Heart left ventricle (tissue), 16 donors: ENCODE measurements around the gene GRHPR. TPM values are rescaled to one million over a fixed set of nuclear protein-coding genes. Genes with fewer than 3 reads are reported as not detected.
"Not testable (repeated sequence)": the region's sequence is repeated elsewhere in the genome, so short reads cannot be mapped to it uniquely, and the experiment has no call there.

Source experiments
- ATAC-seq, 4 donors: fragments of 200-7000 bp; cut with Tn5 transposase; one replicate each; pipeline ENCODE4 v1.9.1; 2020 to 2022; ENCODE audit warnings: moderate library complexity in 4 of 4, mild to moderate bottlenecking in 3 of 4, moderate number of reproducible peaks in 1 of 4
- DNase-seq, 5 donors: peaks; one replicate each; pipeline ENCODE4 v3.0.0-alpha.2; 2020
- H3K27ac ChIP-seq, 12 donors: fragments of 200-600 bp; sonication (generic) in 4 of 12; one replicate each; pipeline versions ENCODE4 v1.5.0 to v1.8.0; 2016 to 2022; ENCODE audit warnings: mild to moderate bottlenecking in 2 of 12
- H3K27me3 ChIP-seq, 9 donors: fragments of 200-600 bp; sonication (generic) in 2 of 9; one replicate each; pipeline versions ENCODE4 v1.5.1 to v1.8.0; 2016 to 2022; ENCODE audit warnings: mild to moderate bottlenecking in 3 of 9
- H3K36me3 ChIP-seq, 9 donors: fragments of 200-600 bp; sonication (generic) in 2 of 9; one replicate each; pipeline versions ENCODE4 v1.5.0 to v1.8.0; 2018 to 2022; ENCODE audit warnings: mild to moderate bottlenecking in 2 of 9
- H3K4me1 ChIP-seq, 12 donors: fragments of 200-600 bp; sonication (generic) in 4 of 12; one replicate each; pipeline versions ENCODE4 v1.5.0 to v1.8.0; 2016 to 2022; ENCODE audit warnings: mild to moderate bottlenecking in 3 of 12
- H3K4me3 ChIP-seq, 12 donors: fragments of 200-600 bp; sonication (generic) in 4 of 12; one replicate each; pipeline versions ENCODE4 v1.5.0 to v1.8.0; 2017 to 2022; ENCODE audit warnings: mild to moderate bottlenecking in 9 of 12, moderate library complexity in 4 of 12
- H3K9me3 ChIP-seq, 12 donors: fragments of 200-600 bp; sonication (generic) in 4 of 12; one replicate each; pipeline versions ENCODE4 v1.5.0 to v1.8.0; 2016 to 2022; ENCODE audit warnings: mild to moderate bottlenecking in 1 of 12
- CTCF ChIP-seq, 12 donors: fragments of 200-600 bp; sonication (generic) in 4 of 12; IDR thresholded peaks; one replicate each; pipeline versions ENCODE4 v1.5.0 to v1.8.0; 2018 to 2022; ENCODE audit warnings: antibody characterized with exemption in 12 of 12, mild to moderate bottlenecking in 5 of 12
- POLR2A ChIP-seq, 2 donors: fragments of 450-650 bp; IDR thresholded peaks; one replicate each; pipeline ENCODE4 v1.6.1; 2017; ENCODE audit warnings: antibody characterized with exemption in 2 of 2, mild to moderate bottlenecking in 2 of 2, moderate library complexity in 2 of 2
- WGBS, 4 donors: extraction: QIAGEN DNeasy Blood & Tissue Kit in 2 of 4; methylation state at CpG; one replicate each; pipeline versions ENCODE4 v1.1.5 to v1.1.7; 2013 to 2018; 5-methylcytosine and 5-hydroxymethylcytosine counted together
- intact Hi-C, 10 donors: fragments of 100-400 bp; cut with DNase I; formaldehyde crosslinking; loops; one replicate each; pipeline versions ENCODE4 v1.11.1 to v1.14.2; 2022
- polyA plus RNA-seq, 2 donors: library from polyadenylated mRNA; stranded (reverse); fragments of 200-250 nt; gene quantifications; one replicate each; pipeline ENCODE4 v1.2.3, GENCODE V29; 2013
- total RNA-seq, 9 donors: library from RNA; depleted of rRNA in 2 of 9; stranded (reverse); fragments of >200 nt in 2 of 9; fragmentation: NEBNext Ultra II Directional in 3 of 9; extraction: Animal tissue kit (Norgen Biotek cat#: 25700) in 3 of 9; gene quantifications; one replicate each; pipeline versions ENCODE4 v1.1.0 to v1.2.4, GENCODE V29; 2016 to 2023
- donor health status: ischemic (EF 13 %, LVEDD 7.1; RV severe dilation, severe dysfunction).
- donor health status: healthy with polysubstance abuse.
- donor health status: DM: no; HTN: yes; CAD: no.
- donor health status: DM: no; HTN: no; CAD: no.
- donor health status: ischemic (EF 25% LVEDD 6.9; RV normal size, moderate dysfunction).
- donor health status: ischemic (EF 25% LVEDD 5.7; RV mildly dilated, moderate dysfunction).
- donor health status: healthy.
- donor health status: DM: yes; HTN: yes; CAD: no.
- donor health status: ischemic (EF 35%, LVEDD 5.7; RV mildly dilated, moderate dysfunction).
- donor health status: nonischemic (EF 11% LVEDD 7.7; RV severe dilation, severe dysfunction).
- donor health status: DM: yes; HTN: yes; CAD: no.
- donor health status: PGD.
- donor health status: ischemic (EF 29% LVEDD 5.4; RV normal size, mild dysfunction).
- donor health status: nonischemic (EF 23%, LVEDD 6.1; RV moderate dilation, normal function).

Gene GRHPR
- total and polyA plus RNA-seq, 11 donors, result 91.0 to 209 (median 111) TPM

DNA sequence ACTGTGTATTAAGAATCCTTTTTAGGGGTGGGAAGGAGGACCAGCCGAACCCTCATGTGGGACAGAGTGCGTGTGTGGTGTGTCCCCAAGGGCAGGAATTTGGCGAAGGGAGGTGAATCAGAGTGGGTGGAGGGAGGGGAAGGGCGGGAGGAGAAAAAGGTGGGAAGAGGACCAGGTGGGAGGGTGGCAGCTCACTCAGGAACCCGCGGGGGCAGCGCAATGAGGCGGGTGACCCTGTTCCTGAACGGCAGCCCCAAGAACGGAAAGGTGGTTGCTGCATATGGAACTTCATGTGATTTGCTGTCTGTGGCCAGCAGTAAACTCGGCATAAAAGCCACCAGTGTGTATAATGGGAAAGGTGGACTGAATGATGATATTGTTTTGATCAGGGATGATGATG, 54.4 kb downstream of the GRHPR start:
- Histone ChIP-seq H3K27ac (no peak overlapping the region), H3K9me3 (peaks cover 0 to 19% (median 9%) of the 10 kb centered on the region in 12 donors), H3K27me3 (peaks cover 0 to 17% (median 0%) of the 10 kb centered on the region in 9 donors), H3K4me3 (no peak overlapping the region), H3K4me1 (peaks cover 0 to 10% (median 1%) of the 10 kb centered on the region in 12 donors), H3K36me3 (no peaks in the 10 kb centered on the region)
- ATAC-seq (no peak), DNase-seq (no peak)
- 73 to 78% (median 75%) methylated on average over 11 of the region's 11 CpGs for WGBS, 4 donors
- intact Hi-C loops, result no loop called here
- TF ChIP-seq POLR2A (IDR thresholded peaks at IDR 0.05) (no peak), CTCF (IDR thresholded peaks at IDR 0.05) (no peak)

DNA sequence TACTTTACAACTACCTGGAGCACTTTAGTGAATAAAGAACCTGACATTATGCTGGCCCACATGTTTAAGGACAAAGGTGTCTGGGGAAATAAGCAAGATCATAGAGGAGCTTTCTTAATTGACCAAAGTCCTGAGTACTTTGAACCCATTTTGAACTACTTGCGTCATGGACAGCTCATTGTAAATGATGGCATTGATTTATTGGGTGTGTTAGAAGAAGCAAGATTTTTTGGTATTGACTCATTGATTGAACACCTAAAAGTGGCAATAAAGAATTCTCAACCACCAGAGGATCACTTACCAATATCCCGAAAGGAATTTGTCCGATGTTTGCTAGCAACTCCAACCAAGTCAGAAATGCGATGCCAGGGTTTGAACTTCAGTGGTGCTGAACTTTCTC, 54.9 kb downstream of the GRHPR start:
- DNase-seq, H3K36me3 ChIP-seq, H3K4me3 ChIP-seq, H3K27ac ChIP-seq, H3K4me1 ChIP-seq, intact Hi-C loops, ATAC-seq: not testable (repeated sequence)
- peaks cover 0 to 17% (median 0%) of the 10 kb centered on the region in 9 donors for H3K27me3 ChIP-seq
- 88 to 95% (median 92%) methylated on average over 4 of the region's 4 CpGs for WGBS, 4 donors
- peaks cover 0 to 19% (median 9%) of the 10 kb centered on the region in 12 donors for H3K9me3 ChIP-seq

DNA sequence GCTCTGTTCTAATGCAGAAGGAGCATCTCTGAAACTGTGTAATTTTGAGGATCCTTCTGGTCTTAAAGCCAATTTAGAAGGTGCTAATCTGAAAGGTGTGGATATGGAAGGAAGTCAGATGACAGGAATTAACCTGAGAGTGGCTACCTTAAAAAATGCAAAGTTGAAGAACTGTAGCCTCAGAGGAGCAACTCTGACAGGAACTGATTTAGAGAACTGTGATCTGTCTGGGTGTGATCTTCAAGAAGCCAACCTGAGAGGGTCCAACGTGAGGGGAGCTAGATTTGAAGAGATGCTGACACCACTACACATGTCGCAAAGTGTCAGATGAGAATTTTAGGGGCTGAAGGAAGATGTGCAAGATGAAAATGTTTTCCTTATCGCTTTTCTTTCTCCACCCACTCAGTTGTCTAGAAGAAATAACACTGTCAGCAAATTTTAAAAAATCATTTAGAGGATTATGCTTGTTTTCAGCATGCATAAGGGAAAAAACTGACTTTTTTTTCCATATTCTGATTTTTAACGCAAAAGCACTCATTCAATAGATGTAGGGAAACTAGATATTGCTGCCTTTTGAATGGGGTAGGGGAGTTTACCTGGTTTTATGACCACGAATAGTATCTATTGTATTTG, 55.6 kb downstream of the GRHPR start:
- Histone ChIP-seq H3K9me3 (peaks cover 0 to 19% (median 9%) of the 10 kb centered on the region in 12 donors), H3K27me3 (peaks cover 0 to 17% (median 0%) of the 10 kb centered on the region in 9 donors)
- H3K27ac ChIP-seq, intact Hi-C loops, H3K4me1 ChIP-seq, DNase-seq, H3K36me3 ChIP-seq, H3K4me3 ChIP-seq, ATAC-seq: not testable (repeated sequence)
- WGBS, 4 donors, result 61 to 69% (median 63%) methylated on average over 5 of the region's 5 CpGs

GRCh38 chr9:37480759-37481158, 58.3 kb downstream of the GRHPR start:
- Histone ChIP-seq H3K36me3 (no peaks in the 10 kb centered on the region), H3K9me3 (no peaks in the 10 kb centered on the region), H3K4me3 (no peak overlapping the region), H3K27ac (no peak overlapping the region), H3K4me1 (peaks cover 0 to 6% (median 5%) of the 10 kb centered on the region in 12 donors), H3K27me3 (peaks cover 0 to 17% (median 0%) of the 10 kb centered on the region in 9 donors)
- TF ChIP-seq POLR2A (IDR thresholded peaks at IDR 0.05), result no peak
- no peak for TF ChIP-seq CTCF (IDR thresholded peaks at IDR 0.05)
- intact Hi-C loops, result loop anchor here in 6 of 10 donors (10.0 kb wide), 4 partner anchors 94 to 954 kb away; partner anchors contain the start of genes FBXO10 (in 3 of the 6) and TRMT10B (in 1 of the 6)
- WGBS, 4 donors, result 80 to 86% (median 84%) methylated on average over 3 of the region's 3 CpGs
- DNase-seq (no peak), ATAC-seq (no peak)

DNA sequence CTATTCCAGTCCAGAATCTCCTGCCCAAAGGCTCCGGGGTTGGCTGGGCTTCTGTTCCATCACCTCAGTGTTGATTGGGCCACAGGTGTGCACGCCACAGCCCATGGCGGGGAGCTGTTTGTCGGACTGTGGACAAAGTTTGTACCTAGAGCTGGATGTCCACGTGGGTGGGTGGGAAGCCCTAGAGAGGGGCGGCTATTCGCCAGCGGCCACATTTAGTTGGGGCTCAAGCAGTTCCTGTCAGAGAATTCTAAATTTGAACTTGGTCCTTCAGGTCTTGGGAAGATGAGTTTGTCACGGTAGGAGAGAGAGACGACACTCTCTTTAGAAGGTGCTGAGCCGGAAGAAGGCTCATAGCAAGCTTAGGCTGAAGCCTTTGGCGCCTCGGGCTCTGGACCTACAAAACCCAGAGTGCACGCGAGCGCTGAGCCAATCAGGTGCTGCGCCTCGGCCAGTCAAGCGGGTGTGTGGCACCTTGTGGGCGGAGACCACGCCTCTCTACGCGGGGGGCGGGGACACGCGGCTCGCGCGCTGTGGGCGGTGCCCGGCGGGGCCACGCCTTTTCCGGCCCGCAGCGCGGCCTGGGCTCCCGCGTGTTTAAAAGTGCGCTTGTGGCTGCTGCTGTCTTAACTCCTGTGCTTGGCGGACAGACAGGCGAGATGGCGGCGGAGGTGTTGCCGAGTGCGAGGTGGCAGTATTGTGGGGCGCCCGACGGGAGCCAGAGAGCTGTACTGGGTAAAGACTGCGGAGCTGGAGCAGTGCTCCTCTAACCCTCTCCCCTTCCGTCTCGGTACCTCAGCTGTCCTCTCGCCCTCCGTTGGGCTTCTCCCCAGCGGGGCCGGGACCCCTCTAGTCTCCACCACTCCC, 63.1 kb downstream of the GRHPR start, which contains the start of gene POLR1E:
Gene POLR1E, plus strand, starts transcription at position 560 of the 867 bp plus-strand sequence. Its CDS starts 100 bp downstream, at position 660.
- 3 to 8% (median 3%) methylated on average over 22 to 56 of the region's 56 CpGs for WGBS, 4 donors
- Histone ChIP-seq H3K27ac (peak within 1 kb of the TSS in 11 of 12 donors; percentile 6 to 87 (median 78)), H3K4me1 (peaks cover 5 to 30% (median 26%) of the 10 kb centered on the region in 12 donors), H3K4me3 (peak within 1 kb of the TSS; percentile 36 to 84 (median 70)), H3K9me3 (no peaks in the 10 kb centered on the region), H3K27me3 (peaks cover 0 to 10% (median 0%) of the 10 kb centered on the region in 9 donors), H3K36me3 (peaks cover 0 to 24% (median 12%) of the 10 kb centered on the region in 9 donors)
- peak; percentile 92 to 97 (median 96) for DNase-seq
- ATAC-seq, result peak; percentile 94 to 98 (median 98)
- intact Hi-C loops, result loop anchor here in 8 of 10 donors (1.0 to 10.0 kb wide), 11 partner anchors 19 to 949 kb away; partner anchors contain the start of genes FBXO10 (in 5 of the 8), ZBTB5 (in 2 of the 8), GRHPR (in 1 of the 8) and TOMM5 (in 1 of the 8)
- no peak for TF ChIP-seq CTCF (IDR thresholded peaks at IDR 0.05)
- TF ChIP-seq POLR2A (IDR thresholded peaks at IDR 0.05), result peak in 1 of 2 donors; percentile 76
